GM10248 (cell line): ENCODE data around the gene TDP1.

Source experiments
- CTCF ChIA-PET: fragments of 300-600 bp; sonication (Branson Sonifier 250); formaldehyde crosslinking; extraction: SDS; loops from one replicate; lab custom pipeline; 2021; ENCODE audit warnings: antibody characterized with exemption; lab: Yijun Ruan, JAX
- POLR2A ChIA-PET: fragments of 350-650 bp; sonication (Branson Sonifier 250); formaldehyde crosslinking; extraction: SDS; loops from one replicate; lab custom pipeline; 2020; ENCODE audit warnings: antibody characterized with exemption; lab: Yijun Ruan, JAX
- DNase-seq: peaks from one replicate; pipeline ENCODE4 v3.0.0; 2012; ENCODE audit errors: extremely low spot score
- TF ChIP-seq, protein P1 (sequence below): IDR thresholded peaks from 2 replicates; pipeline ENCODE4 v1.5.1; 2012; ENCODE audit warnings: mild to moderate bottlenecking, low read depth; ENCODE audit errors: extremely low read depth, missing control alignments, control extremely low read depth

Gene TDP1

DNA sequence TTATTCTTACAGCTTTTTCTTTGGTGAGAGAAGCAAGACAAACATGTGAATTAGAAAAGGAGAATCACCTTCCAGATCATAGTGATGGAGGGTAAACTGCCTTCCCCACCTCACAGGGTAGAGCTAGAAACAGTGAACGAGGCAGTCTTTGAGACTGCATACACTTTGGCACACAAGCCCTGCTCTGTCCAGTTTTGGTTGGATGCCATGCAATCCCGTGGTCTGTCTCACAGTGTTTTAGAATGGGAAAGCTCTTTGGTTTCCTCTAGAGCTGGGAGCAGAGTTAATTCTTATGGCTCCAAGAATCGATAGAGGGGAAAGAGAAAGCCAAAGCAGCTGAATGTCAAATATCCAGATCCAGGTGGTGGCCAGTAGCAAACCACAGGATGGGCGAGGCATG, 21.9 kb downstream of the TDP1 start:
- CTCF ChIA-PET, result interaction anchor here (0.9 to 2.9 kb wide), 13 partner anchors 8 to 258 kb away, joined by 3 to 15 read pairs (median 5); partner anchors contain the start of gene TDP1
- POLR2A ChIA-PET, result no interaction called here
- TF ChIP-seq, protein P1, sequence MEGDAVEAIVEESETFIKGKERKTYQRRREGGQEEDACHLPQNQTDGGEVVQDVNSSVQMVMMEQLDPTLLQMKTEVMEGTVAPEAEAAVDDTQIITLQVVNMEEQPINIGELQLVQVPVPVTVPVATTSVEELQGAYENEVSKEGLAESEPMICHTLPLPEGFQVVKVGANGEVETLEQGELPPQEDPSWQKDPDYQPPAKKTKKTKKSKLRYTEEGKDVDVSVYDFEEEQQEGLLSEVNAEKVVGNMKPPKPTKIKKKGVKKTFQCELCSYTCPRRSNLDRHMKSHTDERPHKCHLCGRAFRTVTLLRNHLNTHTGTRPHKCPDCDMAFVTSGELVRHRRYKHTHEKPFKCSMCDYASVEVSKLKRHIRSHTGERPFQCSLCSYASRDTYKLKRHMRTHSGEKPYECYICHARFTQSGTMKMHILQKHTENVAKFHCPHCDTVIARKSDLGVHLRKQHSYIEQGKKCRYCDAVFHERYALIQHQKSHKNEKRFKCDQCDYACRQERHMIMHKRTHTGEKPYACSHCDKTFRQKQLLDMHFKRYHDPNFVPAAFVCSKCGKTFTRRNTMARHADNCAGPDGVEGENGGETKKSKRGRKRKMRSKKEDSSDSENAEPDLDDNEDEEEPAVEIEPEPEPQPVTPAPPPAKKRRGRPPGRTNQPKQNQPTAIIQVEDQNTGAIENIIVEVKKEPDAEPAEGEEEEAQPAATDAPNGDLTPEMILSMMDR, result no peak
- no peak for DNase-seq

DNA sequence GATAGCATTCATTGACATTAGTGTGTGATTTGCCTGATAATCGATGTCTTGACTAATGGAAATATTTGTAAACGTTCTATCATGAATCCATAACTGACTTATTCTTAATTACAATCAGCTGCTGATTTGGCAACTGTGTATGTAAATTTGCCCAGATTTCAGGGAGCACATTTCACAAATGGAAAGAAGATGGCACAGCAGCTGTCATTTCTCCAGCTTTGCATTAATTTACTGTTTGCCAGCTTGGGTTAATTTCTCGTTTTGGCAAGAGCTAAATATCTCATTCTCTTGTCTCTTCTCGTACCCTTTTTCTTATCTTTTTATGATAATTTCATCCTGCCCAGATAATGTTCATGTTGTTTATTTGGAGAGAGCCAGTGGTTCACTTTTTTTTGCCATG, 22.9 kb downstream of the TDP1 start:
- no peak for DNase-seq
- TF ChIP-seq, protein P1, result no peak
- ChIA-PET POLR2A (no interaction called here), CTCF (interaction anchor here (1.3 to 2.9 kb wide), 5 partner anchors 13 to 40 kb away, joined by 3 to 15 read pairs (median 7); partner anchors contain the start of gene TDP1)

DNA sequence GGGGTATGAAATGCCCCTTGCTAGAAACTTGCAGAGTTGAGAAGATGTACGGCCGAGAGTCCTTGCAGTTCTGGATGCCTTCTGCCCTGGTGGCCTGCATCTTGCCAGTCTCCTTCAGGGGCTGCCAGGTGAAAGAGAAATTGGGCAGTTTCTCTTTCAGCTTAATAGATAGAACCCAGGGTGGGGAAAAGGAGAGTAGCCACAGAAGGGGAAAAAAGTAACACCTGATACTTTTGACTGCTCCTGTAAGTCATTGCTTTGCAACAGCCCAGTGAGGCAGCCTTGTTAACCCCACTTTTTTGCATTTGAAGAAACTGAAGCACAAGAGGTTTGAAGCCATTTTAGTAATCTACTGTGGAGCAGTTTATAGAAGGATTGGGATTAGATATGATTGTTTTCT, 27.6 kb downstream of the TDP1 start:
- CTCF ChIA-PET, result interaction anchor here (1.6 to 3.4 kb wide), 3 partner anchors 8 to 24 kb away, joined by 3 to 45 read pairs (median 16); no protein-coding TSS in a partner anchor
- TF ChIP-seq, protein P1, result no peak
- DNase-seq, result no peak
- POLR2A ChIA-PET, result no interaction called here

DNA sequence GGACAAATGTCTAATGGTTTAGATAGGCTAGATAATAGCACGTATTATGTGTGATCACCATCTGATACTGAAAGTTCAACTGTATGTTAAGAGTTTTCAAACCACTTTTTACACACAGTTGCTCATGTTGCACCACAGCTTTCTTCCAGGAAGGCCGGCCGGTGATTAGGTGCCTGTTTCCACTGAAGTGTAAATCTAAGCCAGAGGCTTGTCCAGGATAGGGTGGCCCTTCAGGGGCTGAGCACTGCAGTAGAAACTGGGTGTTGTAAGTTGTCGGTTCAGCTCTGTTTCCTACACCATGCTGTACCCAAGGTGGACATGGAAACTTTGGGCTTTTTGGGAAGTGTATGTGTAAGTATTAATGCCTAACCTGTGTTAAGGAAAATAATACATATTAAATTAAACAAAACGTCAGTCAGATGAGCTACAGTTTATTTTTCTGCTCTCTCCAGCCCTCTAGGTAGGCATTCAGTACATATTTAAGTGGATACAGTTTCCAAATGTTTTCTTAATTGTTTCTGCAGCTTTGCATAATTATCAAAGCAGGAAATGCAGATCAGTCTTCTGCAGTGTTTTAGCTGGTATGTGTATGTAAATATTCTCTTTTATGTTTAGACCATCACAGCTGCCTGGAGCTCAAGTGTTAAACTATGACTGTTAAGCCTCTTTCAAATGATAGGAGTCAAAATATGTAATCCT, 30.9 kb downstream of the TDP1 start:
- POLR2A ChIA-PET, result no interaction called here
- CTCF ChIA-PET, result interaction anchor here (0.8 to 6.2 kb wide), 4 partner anchors 14 to 54 kb away, joined by 3 to 69 read pairs (median 4); no protein-coding TSS in a partner anchor
- TF ChIP-seq, protein P1, result no peak
- no peak for DNase-seq

DNA sequence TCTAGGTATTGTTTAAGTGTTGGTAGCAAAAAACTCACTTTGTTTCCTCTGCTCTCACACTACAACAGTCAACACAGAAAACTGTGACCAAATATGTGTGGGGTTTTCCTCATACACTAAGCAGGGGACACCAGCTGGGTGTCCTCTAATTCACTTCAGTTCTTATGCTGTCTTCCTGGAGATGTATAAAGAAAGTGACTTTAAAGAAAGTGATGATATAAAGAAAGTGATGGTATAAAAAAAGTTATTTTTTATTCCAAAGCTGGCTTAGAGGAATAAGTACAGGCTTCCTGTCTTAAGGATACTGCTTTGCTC, 31.4 kb downstream of the TDP1 start:
- TF ChIP-seq, protein P1, result no peak
- POLR2A ChIA-PET, result no interaction called here
- no peak for DNase-seq
- CTCF ChIA-PET, result interaction anchor here (0.8 to 6.2 kb wide), 4 partner anchors 14 to 55 kb away, joined by 3 to 69 read pairs (median 4); no protein-coding TSS in a partner anchor

DNA sequence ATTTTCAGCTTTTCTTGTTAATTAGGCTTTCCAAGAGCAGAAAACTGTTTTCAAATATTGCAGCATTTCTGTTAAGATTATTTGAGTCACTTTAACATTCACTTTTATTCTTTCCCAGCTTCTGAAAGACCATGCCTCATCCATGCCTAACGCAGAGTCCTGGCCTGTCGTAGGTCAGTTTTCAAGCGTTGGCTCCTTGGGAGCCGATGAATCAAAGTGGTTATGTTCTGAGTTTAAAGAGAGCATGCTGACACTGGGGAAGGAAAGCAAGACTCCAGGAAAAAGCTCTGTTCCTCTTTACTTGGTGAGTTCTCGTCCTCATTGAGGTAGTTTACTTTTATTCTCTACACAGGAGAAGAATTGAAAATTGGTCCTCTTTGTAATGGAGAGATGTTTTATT, 33.1 kb downstream of the TDP1 start:
- CTCF ChIA-PET, result interaction anchor here (1.4 to 6.2 kb wide), 3 partner anchors 15 to 27 kb away, joined by 3 to 69 read pairs (median 4); no protein-coding TSS in a partner anchor
- POLR2A ChIA-PET, result no interaction called here
- TF ChIP-seq, protein P1, result no peak
- no peak for DNase-seq
